DLD1 (cell line): ENCODE results near the gene SETDB1.

Experiments used
- in situ Hi-C: cut with HindIII; loops from 2 replicates; pipeline ENCODE4 v1.10.0; 2017; ENCODE audit warnings: low sequenced_read_pairs

Gene SETDB1

DNA sequence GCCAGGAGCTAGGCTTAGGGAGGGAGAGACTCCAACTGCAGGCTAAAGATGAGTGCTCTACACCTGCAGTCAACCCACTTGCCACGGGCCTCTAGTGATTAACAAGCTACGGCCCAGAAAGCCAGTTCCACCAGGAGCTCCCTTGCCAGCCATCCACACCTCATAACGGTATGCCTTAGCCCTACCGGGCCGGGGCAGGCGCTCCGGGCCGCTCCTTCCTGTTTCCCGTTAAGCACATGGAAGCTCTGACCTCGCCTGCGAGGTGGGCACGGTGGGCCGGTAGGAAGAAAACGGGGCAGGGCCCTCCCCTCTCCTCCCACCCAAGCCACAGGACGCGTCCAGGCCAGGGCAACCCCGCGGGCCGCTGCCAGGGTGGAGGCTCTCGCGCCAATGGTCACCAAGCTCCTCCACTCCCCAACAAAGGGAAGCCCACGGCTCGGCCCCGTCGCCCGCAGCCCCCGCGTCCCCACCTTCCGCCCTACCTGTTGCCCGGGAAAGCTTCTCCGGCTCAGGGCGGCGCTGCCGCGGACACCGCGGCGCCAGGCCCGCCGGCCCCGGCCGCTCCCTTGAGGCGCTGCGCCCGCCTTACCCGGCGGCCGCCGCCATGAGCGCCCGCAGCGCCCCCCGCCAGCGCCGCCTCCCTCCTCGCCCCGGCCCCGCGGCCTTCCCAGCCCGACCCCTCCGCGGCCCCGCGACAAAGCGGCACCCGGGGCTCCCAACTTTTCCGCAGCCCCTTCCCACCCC is 47.8 kb downstream of the SETDB1 start:
- in situ Hi-C loops, result no loop called here

DNA sequence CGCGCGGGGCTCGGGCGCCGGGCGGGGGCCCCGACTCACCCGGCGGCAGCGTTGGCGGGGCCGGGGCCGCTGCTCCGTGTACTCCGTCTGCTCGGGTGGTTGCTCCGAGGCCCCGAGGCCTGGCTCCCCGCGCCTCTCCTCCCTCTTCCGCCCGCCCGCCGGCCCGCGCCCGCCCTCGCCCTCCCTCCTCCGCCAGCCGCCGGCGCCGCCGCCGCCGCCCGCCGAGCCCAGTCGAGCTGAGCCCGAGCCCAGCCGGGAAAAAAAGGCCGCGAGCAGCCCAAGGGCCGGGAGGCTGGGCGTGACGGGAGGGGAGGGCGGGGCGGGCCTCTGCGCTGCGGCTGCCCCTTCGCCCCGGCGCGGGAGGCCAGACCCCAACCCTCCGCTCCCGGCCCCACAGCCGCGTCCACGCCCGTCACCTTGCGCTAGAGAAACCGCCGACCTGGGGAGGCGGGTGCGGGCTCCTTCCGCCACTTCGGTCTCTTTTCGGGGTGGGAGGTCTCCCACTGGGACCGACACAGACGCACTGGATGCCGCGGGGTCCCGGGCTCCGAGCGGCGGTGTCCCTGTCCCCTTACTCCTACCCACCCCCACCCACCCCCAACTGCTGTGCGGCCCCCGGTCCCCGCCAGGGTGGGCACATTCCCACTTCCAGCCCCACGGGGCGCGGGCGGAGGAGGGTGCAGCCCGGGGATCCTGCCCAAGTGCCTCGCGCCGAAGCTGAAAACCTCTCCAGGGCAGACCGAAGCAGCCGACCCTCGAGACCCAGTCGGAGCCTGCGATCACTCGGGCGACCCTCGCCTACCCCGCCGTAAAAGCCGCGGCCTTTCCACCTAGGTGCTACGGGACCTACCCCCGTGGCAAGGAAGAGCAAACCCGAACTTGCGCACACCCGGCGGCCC is 48.7 kb downstream of the SETDB1 start, which contains the start of gene CERS2:
TSS of gene CERS2 (minus strand) at position 256 of the 899 bp plus-strand sequence. CDS start 5,745 bp downstream, outside the sequence.
- in situ Hi-C loops, result no loop called here

DNA sequence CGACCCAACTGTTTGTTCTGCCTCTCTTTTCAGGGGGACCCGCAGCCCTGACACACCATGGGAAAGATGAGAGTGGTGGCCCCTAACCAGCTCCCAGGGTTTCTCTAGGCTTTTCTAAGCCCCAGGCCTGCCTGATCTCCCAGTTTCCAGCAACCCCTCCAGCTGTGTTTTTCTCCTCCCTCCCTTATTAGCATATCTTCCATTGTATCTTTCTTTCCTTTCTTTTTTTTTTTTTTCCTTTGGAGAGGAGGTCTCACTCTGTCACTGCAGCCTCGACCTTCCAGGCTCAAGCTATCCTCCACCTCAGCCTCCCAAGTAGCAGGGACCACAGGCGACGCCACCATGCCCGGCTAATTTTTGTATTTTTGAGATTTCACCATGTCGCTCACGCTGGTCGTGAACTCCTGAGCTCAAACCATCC is 50.2 kb downstream of the SETDB1 start:
- in situ Hi-C loops, result no loop called here

DNA sequence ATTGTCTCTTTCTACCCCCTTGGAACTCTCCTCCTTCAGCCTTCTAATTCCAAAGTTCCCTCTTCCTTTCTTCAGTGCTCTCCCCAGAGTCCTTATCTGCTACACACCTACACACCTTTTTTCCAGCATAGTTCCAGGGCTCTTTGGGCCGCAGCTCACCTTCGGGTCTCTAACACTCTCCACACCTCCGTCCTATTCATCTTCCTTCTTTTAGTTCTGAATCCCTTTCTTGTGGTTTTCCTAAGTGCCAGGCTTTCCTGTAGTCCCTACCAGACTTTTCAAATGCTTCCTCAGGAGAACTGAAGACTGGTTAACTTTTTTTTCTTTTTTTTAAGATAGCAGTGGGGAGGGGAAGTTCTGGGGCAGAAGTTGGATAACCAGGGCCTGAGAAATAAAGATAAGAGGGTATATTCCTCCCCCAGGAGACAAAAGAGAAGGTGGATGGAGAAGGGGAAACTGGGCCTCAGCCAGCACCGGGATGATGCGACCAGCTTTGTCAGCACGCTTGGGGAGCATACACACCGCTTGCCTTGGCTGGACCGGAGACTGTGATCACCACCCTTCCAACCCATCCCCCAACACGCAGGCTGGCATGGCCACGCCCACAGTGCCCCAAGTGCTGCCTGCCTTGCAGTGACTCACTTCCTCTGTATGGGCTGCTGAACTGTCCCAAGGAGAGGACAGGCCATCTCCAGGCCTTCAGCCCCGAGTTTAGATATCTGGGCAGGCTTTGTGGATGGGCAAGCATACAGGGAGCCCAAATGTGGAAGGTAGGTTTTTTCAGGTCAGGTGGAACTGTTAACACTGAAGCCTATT is 50.9 kb downstream of the SETDB1 start:
- in situ Hi-C loops, result no loop called here

DNA sequence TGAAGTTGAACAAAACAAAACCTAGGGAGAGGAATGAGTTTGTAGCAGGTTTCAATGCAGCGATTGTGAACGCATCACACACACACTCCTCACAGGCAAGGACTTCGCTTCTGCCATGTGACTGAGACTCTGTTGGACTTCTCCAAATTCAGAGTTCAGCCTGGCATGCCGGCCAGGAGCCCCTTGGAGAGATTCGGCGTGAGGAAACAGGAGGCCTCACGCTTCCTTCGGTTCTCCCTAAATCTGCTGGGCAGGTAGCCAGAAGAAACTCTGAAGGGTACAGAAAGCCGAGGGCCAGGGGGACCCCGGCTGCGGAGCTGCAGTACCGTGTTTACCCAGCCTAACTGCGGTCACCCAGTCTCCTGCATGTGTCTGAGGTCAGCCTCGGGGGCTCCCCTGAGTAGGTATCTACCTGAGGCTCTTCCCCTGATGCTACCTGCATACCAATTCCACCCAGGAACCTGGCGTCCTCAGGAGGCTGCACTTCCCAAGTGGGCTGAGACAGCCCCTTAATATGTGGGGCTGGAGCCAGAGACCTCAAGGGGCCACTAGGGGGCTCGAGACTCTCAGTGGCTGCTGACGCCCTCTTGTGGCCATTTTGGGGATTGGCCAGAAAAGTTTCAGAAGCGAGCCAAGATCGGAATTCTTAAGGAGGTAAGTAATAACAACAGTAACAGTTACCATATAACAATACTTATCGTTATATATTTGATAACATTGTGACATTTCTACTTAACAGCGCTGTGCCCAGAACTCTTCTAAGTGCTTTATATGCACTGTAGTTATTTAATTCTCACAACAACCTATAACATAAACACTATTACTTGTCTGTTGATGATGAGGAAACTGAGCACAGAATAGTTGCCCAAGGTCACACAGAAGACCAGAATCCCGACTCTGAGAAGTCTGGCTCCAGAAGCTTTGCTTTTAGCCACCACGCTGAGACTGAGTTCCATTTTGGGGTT is 53.2 kb downstream of the SETDB1 start:
- in situ Hi-C loops, result no loop called here

DNA sequence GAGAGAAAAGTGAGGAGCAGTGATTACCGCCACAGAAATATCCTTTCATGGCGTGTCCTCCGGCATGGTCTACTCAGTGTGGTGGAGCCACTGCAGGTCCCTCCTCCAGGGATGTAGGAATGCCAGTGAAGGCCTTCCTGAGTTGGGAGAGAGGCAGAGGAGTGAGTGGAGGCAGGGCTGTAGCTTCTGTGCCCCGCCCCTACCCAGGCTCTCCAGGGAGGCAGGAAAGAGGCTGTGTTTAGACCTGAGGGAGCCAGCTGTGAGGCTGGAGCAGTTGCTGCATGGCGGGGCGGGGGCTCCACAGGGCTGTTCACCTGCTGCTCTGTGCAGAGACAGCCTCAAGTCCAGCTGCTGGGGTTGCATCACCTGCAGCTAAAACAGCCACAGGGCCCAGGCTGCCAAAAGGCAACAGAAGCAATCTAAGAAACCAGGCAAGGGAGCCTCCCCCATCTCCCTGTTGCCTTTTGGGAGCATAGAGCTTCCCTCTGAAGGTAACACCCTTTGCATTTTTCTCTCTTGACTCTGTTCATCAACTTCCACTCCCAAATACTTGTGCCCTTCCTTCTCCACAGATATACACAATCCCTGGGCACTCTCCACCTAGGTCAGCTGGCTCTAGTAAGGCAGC is 55.1 kb downstream of the SETDB1 start:
- in situ Hi-C loops, result no loop called here

DNA sequence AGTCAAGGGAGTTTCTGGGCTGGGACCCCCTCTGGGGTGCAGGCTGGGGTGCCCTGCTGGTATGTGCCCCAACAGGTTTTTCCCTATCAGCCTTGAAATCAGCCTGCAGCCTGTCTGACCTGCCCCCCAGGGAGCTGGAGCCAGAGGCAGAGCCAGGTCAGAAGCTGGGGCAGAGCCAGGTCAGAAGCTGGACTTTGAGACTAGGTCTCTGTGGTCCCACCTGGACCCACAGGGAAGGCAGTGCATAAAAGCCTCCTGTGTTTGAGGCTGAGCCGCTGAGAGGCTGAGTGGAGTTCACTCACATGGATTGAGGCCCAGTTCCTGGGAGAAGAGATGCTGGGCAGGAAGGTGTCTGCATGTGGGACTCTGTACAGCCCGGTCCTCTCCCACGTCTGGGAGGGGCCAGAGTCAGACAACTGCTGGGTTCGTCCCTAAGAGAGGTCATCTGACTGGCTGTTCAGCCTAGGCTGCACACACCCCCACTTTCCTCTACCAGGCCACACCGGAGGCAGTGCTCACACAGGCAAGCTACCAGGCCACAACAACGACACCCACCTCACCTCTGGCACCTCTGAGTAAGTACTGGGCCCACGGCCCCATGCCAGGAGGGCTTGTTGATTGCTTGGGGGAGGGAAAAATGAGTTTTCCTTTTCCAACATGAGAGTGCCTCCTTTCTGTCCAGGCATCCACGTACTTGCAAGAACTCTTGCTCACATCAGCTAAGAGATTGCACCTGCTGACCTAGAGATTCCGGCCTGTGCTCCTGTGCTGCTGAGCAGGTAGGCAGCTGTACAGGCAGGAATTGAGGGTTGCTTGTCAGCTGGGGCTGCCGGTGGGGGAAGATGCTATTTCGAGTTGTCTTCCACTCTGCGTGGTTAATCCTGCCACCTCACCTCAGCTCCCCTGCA is 55.9 kb downstream of the SETDB1 start, which contains the start of gene ANXA9:
TSS of gene ANXA9 (plus strand) at position 488 of the 908 bp plus-strand sequence. CDS start 814 bp downstream, outside the sequence.
- in situ Hi-C loops, result no loop called here

DNA sequence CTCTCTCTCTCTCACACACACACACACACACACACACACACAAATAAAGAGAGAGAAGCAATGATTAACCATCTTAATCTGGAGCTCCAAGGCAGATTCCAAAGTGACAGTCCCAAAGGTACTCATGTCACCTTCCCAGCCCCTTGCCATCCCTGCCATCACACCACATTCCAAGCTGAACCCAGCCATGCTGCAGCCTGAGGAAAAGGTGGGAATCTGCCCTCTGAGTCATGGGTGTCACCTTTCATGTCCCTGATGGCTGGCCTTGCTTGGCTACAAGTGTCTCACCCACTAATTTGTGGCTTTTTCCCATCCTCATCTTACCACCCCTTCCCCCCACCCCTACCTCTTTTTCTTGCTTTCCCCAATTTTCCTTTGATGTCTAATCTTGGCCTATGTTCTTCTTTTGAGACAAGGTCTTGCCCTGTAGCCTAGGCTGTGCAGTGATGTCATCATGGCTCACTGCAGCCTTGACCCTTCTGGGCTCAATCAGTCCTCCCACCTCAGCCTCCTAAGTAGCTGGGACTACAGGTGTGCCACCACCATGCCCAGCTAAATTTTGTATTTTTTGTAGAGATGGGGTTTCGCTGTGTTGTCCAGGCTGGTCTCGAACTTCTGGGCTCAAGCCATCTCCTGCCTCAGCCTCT is 59.1 kb downstream of the SETDB1 start:
- in situ Hi-C loops, result no loop called here

DNA sequence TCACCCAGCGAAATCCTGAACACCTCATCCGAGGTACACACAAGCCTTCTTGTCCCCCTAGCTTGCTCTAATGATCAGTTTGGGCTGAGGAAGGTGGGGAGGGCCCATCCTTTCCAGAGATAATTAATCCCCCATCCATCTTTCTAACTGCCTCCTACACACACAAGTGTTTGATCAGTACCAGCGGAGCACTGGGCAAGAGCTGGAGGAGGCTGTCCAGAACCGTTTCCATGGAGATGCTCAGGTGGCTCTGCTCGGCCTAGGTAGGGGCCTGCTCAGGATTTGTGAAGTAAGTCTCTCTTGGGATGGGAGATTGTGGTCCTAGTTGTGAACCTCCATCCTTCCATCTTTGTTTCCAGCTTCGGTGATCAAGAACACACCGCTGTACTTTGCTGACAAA is 61.8 kb downstream of the SETDB1 start:
- in situ Hi-C loops, result no loop called here

DNA sequence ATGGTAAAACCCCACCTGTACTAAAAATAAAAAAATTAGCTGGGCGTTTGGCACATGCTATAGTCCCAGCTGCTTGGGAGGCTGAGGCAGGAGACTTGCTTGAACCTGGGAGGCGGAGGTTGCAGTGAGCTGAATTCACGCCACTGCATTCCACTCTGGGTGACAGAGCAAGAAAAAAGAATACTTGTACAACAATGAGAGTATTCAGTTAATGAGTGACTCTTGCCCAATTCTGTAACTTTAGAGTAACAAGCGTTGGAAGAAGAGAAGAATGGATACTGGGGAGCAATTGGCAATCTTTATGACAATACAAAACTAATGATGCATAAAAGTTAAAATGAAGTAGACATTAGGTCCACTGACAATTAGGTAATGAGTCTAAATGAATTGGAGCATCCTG is 66.5 kb downstream of the SETDB1 start:
- in situ Hi-C loops, result no loop called here

DNA sequence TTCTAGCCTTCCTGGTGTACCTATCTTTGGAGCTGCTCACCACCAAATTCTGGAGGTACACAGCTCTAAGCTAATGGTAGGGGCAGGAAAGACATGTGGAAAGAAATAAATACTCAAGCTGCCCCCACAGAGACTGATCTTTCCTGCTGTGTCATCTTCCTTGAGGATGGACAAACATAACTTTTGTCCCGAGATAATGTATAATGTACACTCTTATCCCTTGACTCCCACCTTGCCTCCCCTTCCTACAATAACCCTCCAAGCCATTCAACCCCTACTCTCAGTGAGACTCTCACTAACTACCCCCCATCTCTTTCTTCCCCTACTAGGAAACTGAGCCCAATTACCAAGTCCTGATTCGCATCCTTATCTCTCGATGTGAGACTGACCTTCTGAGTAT is 68.1 kb downstream of the SETDB1 start:
- in situ Hi-C loops, result no loop called here

DNA sequence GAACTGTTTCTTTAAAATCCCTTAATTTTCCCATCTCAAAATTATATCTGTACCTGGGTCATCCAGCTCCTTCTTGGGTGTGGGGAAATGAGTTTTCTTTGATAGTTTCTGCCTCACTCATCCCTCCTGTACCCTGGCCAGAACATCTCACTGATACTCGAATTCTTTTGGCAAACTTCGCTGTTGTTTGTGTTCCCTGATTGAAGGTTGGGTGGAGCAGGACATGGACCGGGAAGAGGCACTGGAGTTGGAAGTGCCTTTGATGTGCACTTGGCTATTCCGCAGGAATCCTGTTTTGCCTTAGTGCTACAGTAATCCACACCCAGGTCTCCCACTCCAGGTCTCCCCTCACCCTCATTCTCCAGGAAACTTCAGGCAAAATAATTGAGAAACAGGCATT is 69.3 kb downstream of the SETDB1 start:
- in situ Hi-C loops, result no loop called here

DNA sequence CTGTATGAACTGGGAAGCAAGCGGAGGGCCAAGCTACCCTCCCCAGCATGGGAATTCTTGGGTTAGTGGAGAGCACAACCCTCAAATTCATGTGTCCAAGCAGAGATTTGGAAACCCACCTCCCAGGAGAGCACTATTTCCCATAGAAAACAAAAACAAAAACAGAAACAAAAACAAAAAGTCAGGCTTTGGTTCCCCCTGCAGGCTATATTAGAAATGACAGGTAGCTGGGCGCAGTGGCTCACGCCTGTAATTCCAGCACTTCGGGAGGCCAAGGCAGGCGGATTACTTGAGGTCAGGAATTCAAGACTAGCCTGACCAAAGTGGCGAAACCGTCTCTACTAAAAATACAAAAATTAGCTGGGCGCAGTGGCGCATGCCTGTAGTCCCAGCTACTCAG is 69.7 kb downstream of the SETDB1 start:
- in situ Hi-C loops, result no loop called here

DNA sequence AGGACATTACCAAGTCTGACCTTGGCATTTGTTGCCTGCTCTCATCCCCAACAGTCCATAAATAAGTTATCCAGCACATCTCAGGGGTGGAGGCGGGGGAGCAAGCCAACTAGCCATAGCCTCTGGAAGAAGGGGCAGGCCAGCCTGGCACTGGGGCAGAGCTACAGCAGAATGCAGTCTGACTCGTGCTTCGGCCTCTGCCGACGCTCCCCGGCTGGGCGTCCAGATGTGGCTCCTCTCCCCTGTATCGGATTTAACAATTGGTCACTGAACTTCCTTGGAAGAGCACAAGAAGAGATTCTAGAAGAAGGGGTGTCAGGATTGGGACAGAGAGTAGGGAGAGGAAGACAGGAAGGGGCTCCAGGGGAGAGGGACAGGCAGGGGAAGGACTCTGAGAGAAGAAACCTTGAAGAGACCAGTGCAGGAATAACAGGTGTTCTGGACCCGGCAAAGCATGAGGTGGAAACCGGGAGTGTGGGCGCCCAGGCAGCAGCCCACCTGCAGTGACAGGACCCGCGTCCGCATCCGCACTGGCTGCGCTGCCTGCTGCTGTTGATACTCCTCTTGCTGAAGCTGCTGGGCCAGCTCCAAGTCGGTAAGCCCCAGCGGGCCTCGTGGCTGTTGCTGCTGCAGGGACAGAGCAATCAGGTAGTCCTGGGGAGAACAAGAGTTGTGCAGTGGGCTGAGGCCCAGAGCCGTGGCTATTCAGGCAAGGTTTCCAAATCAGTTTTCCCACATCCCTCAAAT is 71.1 kb downstream of the SETDB1 start:
- in situ Hi-C loops, result no loop called here

DNA sequence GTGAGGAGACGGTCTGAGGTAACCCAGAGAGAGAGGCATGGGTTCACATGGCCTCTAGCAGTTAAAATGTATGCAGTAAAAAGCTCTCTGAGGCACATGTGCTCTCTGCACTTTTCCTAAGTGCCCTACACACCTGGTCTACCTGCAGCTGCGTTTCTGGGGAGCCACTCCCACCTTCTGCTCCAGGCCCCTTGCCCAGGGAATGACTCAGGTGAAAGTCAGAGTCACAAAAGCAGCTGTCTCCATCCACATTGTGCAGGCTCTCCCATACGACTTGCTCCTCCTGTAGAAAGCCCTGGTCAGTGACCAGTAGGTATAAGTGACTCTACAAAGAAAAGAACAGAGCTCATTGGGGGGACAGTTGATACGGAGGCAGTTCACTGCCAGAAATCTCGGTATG is 71.8 kb downstream of the SETDB1 start:
- in situ Hi-C loops, result no loop called here

DNA sequence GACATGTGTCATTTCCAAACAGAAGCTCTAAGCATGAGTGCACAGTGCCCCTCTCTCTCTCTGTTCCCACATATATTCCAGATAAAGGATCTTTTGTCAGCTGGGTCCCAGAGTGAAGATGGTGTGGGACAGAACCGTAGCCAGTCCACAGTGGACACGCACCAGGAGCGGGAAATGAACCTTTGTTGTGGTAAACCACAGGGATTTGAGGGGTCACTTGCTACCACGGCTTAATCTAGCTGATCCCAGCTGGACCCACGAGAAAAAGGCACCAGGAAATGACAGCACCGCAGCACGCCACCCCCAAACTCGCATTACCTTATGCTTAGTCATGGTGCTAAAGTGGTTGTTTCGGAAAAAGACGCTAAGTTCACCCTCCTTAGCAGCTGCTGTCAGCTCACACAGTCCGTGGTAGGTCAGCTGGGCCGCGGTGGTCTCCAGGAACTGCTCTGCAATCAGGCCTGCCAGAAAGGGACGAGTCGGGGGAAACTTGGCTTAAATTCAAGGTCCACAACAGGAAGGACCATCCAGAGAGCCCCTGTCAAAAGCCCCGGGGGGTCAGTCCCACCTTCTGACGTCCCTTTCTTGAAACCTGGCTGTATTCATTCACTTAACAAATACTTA is 73.0 kb downstream of the SETDB1 start:
- in situ Hi-C loops, result no loop called here

DNA sequence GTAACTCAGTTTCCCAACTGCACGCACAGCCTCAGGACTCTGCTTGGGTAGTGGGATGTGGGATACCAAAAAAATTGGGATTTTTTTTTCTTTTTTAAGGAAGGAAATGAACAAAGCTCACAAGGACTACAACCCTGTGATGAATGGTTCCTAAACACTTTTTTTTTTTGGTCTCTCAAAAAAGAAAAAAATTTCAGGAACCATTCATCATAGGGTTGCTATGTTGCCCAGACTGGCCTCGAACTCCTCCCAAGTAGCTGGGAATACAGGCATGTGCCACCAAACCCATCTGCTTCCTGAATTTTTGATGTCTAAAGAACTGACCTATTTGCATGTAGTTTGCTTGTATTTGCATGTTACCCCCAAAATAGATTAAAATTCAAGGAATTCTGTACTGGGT is 73.8 kb downstream of the SETDB1 start:
- in situ Hi-C loops, result no loop called here
